ENCODE data around the gene PRAMEF15.
"Not testable (repeated sequence)": the region's sequence is repeated elsewhere in the genome, so short reads cannot be mapped to it uniquely, and the experiment has no call there.

The PRAMEF15 gene

DNA sequence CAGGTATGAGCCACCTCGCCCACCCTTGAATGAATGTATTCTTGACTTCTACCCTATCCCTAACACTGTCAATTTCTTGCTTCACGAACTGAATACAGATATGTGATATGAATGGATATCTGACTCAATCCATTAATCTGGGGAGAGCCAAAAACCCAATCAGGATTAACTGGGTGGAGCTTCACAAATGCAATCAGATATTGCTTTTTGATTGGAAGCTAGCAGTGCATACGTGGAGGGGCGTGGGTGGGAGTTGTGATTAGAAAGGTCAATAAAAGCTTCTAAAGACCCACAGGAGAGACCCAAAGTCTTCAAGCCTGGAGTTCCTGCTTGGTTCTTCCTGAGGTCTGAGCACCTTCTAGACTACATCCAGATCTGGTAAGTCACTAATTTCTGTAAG, at the start of gene PRAMEF15:
PRAMEF15 (plus strand) TSS at position 301 of the 400 bp plus-strand sequence. CDS start 2,827 bp downstream, outside the sequence.
- not testable (repeated sequence) for DNase-seq (ENCODE audit: low read depth in 3 of 3)

DNA sequence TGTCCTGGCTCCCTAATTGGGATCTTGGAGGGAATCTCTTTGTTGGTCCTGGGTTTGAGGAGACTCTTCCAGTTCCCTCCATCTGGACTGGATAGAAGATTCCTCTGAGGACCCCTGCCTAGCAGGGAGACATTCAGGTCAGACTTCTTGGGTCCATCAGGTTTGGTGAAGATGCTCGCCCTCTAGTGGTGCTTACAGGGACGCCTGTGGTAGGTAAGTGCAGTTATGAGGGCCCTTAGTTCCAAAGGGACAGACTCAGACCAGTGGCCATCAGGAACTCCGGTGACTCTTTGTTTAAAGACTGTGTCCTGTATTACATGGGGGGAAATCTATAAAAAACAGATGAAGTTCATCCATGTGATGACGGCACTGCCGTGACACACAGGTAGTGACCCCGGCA, 38.4 kb upstream of the PRAMEF15 start:
- DNase-seq (ENCODE audit: low read depth in 3 of 3) = not testable (repeated sequence)

DNA sequence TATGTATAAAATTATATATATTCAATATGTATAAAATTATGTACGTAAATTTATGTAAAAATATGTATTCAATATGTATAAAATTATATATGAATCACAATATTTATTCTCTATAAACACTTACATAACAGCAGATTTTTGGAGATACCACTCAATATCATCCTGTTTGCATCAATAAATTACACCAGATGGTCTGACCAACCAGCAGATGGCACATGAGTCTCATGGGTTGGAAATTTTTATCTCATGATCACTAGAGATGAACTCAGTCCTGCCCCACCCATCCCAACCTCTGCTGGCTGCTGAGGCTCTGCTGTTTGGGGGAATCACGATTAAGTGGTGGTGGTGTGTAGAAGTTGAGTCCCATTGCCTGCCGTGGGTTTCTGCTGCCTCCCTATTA, 35.8 kb upstream of the PRAMEF15 start:
- DNase-seq (ENCODE audit: low read depth in 3 of 3) = not testable (repeated sequence)

DNA sequence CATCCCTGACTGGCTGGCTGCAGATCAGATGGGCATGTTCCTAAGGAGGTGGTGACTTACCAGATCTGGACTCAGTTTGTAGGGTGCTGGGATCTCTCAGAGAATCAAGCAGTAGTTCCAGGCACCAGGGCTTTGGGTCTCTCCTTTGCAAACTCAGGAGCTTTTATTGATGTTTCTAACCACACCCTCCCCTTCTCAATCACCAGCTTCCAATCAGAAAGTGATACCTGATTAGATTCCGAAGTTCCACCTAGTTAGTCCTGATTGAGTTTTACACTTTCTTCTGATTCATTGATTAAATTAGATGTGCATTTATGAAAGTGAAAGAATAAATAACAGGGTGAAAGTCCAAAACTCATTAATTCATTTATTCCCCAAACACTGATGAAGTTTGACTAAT, 30.3 kb upstream of the PRAMEF15 start, which contains the start of gene PRAMEF8:
PRAMEF8 (minus strand) TSS at position 101 of the 400 bp plus-strand sequence. CDS start 1,046 bp downstream, outside the sequence.
- not testable (repeated sequence) for DNase-seq (ENCODE audit: low read depth in 3 of 3)

DNA sequence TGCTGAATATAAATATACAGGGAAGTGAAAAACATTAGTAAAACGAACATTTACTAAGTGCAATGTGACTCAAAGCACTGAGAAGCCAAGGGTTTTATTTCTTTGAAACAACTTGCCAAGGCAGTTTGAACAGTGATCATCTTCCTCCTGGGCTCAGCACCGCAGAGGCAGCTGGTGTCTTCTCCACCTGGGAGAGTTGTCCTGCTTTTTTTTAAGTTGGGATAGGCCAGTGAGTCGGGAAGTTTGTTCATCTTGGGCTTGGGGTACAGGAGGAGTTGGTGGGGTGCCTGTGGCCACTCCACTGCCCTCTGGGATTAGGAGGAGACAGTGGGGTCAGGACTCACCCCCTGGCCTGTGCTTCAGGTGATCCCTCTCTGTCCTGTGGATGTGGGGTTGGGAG, 26.4 kb upstream of the PRAMEF15 start:
- DNase-seq (ENCODE audit: low read depth in 3 of 3) = not testable (repeated sequence)

DNA sequence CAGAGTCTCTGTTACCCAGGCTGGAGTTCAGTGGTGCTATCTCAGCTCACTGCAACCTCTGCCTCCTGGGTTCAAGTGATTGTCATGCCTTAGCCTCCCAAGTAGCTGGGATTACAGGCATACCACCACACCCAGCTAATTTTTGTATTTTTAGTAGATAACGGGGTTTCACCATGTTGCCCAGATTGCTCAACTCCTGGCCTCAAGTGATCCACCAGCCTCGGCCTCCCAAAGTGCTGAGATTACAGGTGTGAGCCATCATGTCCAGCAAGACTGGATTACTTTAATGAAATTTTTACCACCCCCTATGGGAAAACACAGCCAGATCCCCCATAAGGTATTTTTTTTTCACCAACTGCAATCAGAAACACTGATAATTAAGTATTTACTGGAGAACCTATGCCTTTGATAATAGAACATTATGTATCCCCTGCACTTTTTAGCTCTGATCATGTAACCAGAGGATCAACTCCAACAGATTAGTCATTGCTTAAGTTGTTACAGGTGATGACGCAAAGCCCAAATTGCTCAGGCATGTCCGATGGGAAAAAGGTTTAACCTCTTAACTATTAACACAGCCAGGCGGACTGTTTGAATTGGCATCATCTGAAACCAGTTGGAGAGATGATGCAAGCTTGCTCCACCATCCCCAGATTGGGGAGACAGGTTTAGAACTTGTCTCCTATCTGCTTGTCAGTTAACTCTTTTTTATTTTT, 18.0 kb upstream of the PRAMEF15 start:
- not testable (repeated sequence) for DNase-seq (ENCODE audit: low read depth in 3 of 3)

DNA sequence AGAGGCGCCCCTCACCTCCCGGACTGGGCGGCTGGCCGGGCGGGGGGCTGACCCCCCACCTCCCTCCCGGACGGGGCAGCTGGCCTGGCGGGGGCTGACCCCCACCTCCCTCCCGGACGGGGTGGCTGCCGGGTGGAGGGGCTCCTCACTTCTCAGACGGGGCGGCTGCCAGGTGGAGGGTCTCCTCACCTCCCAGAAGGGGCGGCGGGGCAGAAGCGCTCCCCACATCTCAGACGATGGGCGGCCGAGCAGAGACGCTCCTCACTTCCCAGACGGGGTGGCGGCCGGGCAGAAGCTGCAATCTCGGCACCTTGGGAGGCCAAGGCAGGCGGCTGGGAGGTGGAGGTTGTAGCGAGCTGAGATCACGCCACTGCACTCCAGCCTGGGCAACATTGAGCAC, 16.7 kb upstream of the PRAMEF15 start:
- not testable (repeated sequence) for DNase-seq (ENCODE audit: low read depth in 3 of 3)

DNA sequence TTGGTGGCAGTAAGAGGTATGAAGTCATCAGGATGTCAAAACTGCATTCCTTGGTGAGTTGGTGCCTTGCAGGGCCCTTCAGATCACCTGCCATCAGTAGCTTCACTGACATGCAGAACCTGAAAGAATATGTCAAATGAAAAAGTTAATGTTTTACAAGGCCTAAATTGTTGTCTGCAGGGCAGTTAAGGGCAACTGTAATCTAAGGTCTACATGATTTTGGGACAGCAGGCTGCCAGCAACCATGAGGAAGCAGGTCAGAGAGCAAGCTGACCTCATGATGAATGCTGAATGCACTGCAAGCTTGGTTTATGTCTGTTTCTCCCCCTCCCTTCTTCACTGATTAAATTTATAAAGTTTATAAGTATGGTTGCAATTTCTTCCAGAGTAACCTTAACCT, 13.2 kb upstream of the PRAMEF15 start:
- DNase-seq (ENCODE audit: low read depth in 3 of 3) = not testable (repeated sequence)

DNA sequence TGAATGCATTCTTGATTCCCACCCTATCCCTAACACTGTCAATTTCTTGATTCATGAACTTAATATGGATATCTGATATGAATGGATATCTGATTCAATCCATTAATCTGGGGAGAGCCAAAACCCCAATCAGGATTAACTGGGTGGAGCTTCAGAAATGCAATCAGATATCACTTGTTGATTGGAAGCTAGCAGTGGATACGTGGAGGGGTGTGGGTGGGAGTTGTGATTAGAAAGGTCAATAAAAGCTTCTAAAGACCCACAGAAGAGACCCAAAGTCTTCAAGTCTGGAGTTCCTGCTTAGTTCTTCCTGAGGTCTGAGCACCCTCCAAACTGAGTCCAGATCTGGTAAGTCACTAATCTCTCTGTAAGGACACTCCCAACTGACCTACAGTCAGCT, 12.1 kb upstream of the PRAMEF15 start, which contains the start of gene PRAMEF33:
PRAMEF33 (plus strand) TSS at position 301 of the 400 bp plus-strand sequence. CDS start 2,416 bp downstream, outside the sequence.
- not testable (repeated sequence) for DNase-seq (ENCODE audit: low read depth in 3 of 3)

DNA sequence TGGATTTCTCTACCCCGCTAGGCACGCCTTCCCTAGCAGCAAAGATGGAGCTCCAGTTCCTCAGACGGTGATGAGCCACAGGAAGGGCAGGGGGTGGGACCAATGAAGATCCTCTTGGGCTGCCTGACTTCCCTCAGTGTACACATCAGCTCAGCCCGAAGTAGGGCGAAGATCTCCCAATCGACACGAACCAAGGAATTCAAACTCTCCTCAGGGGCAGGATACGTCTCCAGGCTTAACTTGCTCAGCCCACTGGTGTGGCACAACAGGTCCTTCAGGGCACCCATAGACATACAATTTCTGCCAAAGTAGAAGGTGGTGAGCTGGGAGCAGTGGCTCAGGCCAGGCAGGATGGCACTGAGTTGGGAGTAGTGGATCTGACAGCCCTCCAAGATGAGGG, 27.1 kb downstream of the PRAMEF15 start:
- DNase-seq (ENCODE audit: low read depth in 3 of 3) = not testable (repeated sequence)

DNA sequence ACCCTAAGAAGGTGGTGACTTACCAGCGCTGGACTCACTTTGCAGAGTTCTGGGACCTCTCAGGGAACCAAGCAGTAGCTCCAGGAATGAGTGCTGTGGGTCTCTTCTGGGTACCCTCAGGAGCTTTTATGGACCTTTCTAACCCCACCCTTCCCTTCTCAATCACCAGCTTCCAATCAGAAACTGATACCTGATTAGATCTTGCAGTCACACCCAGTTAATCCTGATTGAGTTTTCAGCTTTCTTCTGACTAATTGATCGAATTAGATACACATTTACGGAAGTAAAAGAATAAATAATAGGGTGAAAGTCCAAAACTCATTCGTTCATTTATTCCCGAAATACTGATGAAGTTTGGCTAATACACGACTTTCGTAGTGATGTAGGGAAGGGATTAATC, 31.7 kb downstream of the PRAMEF15 start, which contains the start of gene PRAMEF14:
PRAMEF14 (minus strand) TSS at position 101 of the 400 bp plus-strand sequence. CDS start 1,820 bp downstream, outside the sequence.
- not testable (repeated sequence) for DNase-seq (ENCODE audit: low read depth in 3 of 3)

DNA sequence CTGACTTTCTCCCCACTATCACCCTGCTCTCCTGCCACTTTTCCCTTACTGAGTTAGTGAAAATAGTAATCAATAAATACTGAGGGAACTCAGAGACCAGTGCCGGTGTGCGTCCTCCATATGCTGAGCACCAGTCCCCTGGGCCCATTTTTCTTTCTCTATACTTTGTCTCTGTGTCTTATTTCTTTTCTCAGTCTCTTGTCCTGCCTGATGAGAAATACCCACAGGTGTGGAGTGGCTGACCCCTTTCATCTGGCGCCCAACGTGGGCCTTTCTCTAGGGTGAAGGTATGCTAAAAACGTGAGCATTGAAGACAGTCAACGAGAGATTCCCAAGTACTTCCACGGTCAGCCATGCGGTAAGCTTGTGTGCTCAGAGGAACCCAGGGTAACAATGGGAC, 38.1 kb downstream of the PRAMEF15 start:
- not testable (repeated sequence) for DNase-seq (ENCODE audit: low read depth in 3 of 3)

DNA sequence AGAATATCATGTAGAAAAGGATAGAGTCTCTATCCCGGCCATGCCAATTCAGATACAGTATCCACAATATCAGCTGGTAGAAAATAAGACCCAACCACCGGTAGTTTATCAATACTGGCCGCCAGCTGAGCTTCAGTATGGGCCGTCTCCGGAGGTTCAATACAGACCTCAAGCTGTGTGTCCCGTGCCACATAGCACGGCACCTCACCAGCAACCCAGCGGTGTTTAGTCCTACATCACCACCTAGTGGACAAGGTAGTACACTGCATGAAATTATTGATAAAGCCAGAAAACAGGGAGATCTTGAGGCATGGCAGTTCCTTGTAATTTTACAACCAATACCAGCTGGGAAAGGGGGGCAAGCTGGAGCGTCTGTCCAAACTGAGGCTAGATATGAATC, 39.1 kb downstream of the PRAMEF15 start:
- DNase-seq (ENCODE audit: low read depth in 3 of 3) = not testable (repeated sequence)

DNA sequence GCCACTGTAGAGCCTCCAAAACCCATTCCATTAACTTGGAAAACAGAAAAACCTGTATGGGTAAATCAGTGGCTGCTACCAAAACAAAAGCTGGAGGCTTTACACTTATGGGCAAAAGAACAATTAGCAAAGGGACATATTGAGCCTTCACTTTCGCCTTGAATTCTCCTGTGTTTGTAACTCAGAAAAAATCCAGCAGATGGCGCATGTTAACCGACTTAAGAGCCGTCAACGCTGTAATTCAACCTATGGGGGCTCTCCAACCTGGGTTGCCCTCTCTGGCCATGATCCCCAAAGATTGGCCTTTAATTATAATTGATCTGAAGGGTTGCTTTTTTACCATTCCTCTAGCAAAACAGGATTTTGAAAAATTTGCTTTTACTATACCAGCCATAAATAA, 41.4 kb downstream of the PRAMEF15 start:
- DNase-seq (ENCODE audit: low read depth in 3 of 3) = not testable (repeated sequence)

DNA sequence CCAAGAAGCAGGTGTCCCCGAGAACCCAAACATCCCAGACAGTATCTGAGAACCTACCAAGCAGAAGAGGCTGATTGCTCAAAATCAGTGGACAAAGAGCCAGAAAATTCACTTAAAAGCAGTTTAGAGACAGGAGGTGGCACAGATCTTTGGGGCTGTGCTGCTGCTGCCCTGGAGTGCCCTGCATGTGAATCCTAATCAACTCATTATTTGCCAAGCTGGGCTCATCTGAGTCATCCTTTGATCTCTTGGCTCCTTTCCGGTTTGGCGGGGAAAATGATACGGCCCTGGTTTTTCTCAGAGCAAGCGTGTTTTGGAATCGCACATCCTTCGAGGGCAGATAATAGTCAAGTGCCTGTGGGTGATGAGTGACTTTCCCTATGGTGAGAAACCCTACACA, 47.0 kb downstream of the PRAMEF15 start:
- not testable (repeated sequence) for DNase-seq (ENCODE audit: low read depth in 3 of 3)

DNA sequence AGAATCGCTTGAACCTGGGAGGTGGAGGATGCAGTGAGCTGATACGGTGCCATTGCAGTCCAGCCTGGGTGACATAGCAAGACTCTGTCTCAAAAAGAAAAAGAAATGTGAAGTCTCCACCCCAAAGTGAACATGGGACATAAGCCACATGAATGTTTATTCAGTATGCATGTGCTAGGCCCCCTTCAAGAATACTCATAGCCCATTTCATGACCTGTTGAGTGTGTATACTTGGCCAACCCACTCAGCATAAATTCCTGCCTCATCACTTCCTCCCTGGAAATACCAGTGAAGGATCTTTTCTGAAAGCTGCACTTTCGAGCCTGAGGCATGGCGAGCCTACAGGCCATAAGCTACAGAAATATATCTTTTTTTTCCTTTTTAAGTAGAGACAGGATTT, 49.5 kb downstream of the PRAMEF15 start:
- not testable (repeated sequence) for DNase-seq (ENCODE audit: low read depth in 3 of 3)

DNA sequence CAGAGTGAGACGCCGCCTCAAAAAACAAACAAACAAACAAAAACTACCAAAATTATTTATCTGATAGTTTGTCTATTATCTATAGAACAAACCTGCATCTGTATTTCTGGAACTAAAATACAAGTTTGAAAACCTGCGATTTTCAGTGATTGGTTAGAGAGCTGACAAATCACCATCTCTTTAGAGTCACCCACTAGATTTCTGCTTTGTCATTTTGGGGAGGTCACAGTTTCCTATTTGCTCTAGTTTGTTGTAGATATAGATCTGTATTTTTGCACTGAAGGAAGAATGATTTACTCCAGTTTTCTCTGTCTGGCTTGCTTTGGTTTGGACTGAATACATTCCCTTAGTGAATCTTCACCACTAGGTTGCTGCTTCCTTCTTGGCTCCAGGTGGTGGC, 51.2 kb downstream of the PRAMEF15 start:
- not testable (repeated sequence) for DNase-seq (ENCODE audit: low read depth in 3 of 3)

DNA sequence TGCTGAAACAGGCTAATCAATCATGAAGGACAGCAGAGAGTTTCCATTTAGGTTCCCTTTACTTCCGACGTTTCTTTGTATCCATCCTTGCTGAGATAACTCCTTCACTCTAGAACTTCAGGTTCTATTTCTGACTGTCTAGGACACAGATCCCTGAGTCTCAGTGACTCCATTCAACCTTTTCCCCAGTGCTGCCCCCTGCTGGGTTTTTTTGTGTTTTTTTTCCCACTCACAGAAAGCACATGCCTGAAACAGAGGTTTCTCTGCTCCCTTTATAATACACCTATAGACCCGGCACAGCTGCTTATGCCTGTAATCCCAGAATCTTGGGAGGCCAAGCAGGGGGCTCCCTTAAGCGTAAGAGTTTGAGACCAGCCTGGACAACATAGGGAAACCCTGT, 53.2 kb downstream of the PRAMEF15 start:
- not testable (repeated sequence) for DNase-seq (ENCODE audit: low read depth in 3 of 3)

Measured in stimulated activated CD4-positive, alpha-beta T cell treated with anti-CD3 and anti-CD28 coated beads, TNF-alpha, amount 100 ng/mL, for 4 hours (primary cell).